GM12878 (cell line): ENCODE data around the gene MYLK4. TPM values are rescaled to one million over a fixed set of nuclear protein-coding genes. Genes with fewer than 3 reads are reported as not detected.

ENCODE experiments used
- ATAC-seq: fragments of 200-7000 bp; cut with Tn5 transposase; 3 replicates; pipeline ENCODE4 v1.9.1; 2020; ENCODE audit warnings: mild to moderate bottlenecking, moderate library complexity
- BruUV-seq: library from RNA; stranded (reverse); fragments of 400-500 nt; replicated peaks from 2 replicates; lab custom pipeline; 2021; lab: Mats Ljungman, UMichigan
- CTCF ChIA-PET: fragments of 300-600 bp; sonication (Branson Sonifier 250); formaldehyde crosslinking; extraction: SDS; loops from one replicate; lab custom pipeline; 2021; ENCODE audit warnings: inconsistent platforms; lab: Yijun Ruan, JAX
- POLR2A ChIA-PET: fragments of 350-600 bp; formaldehyde crosslinking; extraction: SDS; loops from one replicate; lab custom pipeline; 2021; ENCODE audit warnings: inconsistent platforms; lab: Charles Lee
- RAD21 ChIA-PET: fragments of 300-600 bp; sonication (Branson Sonifier 250); formaldehyde crosslinking; loops from one replicate; lab custom pipeline; 2023; ENCODE audit warnings: antibody characterized with exemption; ENCODE audit not compliant: unreplicated experiment; lab: Charles Lee
- SMC1A ChIA-PET: fragments of 300-600 bp; sonication (Branson Sonifier 250); formaldehyde crosslinking; loops from one replicate; lab custom pipeline; 2023; ENCODE audit not compliant: unreplicated experiment, uncharacterized antibody; lab: Charles Lee
- DNase-seq: peaks from one replicate; pipeline ENCODE4 v3.0.0-alpha.2; 2011; ENCODE audit warnings: low read depth, low spot score
- FAIRE-seq: peaks from 3 replicates; lab custom pipeline; 2011; peaks lifted over from hg19 to GRCh38; lab: Jason Lieb, UNC
- H2AFZ ChIP-seq: 2 replicates; pipeline ENCODE4 v1.6.0; 2011; ENCODE audit warnings: low read depth, low read length, control low read depth; ENCODE audit not compliant: control insufficient read depth
- H3K27ac ChIP-seq: 2 replicates; pipeline ENCODE4 v1.5.1; 2011; ENCODE audit warnings: control low read depth; ENCODE audit not compliant: control insufficient read depth, insufficient read depth
- H3K27me3 ChIP-seq, 2 experiments: replicated peaks in 1 of 2; 2 replicates each; pipeline versions ENCODE4 v1.6.0 to v1.6.1; 2011; ENCODE audit warnings: low read length in 1 of 2; ENCODE audit not compliant: control insufficient read depth in 2 of 2, insufficient read depth in 2 of 2
- H3K36me3 ChIP-seq, 2 experiments: 2 replicates each; pipeline ENCODE4 v1.5.1; 2011; ENCODE audit warnings: low read length in 1 of 2; ENCODE audit not compliant: control insufficient read depth in 2 of 2, insufficient read depth in 2 of 2
- H3K4me1 ChIP-seq: 2 replicates; pipeline ENCODE4 v1.6.1; 2011; ENCODE audit warnings: mild to moderate bottlenecking, low read length, moderate library complexity, mixed read lengths; ENCODE audit not compliant: control insufficient read depth, insufficient read depth
- H3K4me2 ChIP-seq: 2 replicates; pipeline ENCODE4 v1.6.0; 2011; ENCODE audit warnings: control low read depth; ENCODE audit not compliant: control insufficient read depth, insufficient read depth
- H3K4me3 ChIP-seq: fragments of 200-600 bp; sonication (generic); 2 replicates; pipeline ENCODE4 v1.5.1; 2016
- H3K79me2 ChIP-seq: 2 replicates; pipeline ENCODE4 v1.6.0; 2011; ENCODE audit warnings: low read length; ENCODE audit not compliant: control insufficient read depth, insufficient read depth
- H3K9ac ChIP-seq: 2 replicates; pipeline ENCODE4 v1.8.0; 2011; ENCODE audit warnings: low read length, control low read depth, mixed read lengths; ENCODE audit not compliant: control insufficient read depth, insufficient read depth
- H3K9me3 ChIP-seq: replicated peaks from 3 replicates; pipeline ENCODE4 v1.5.1; 2011; ENCODE audit warnings: mild to moderate bottlenecking, low read length; ENCODE audit not compliant: control insufficient read depth, insufficient read depth
- H4K20me1 ChIP-seq: 2 replicates; pipeline ENCODE4 v1.6.0; 2011; ENCODE audit not compliant: control insufficient read depth, insufficient read depth
- CBX3 ChIP-seq: fragments of 200-600 bp; sonication (generic); IDR thresholded peaks from 2 replicates; pipeline ENCODE4 v1.6.1; 2016; ENCODE audit warnings: low read depth, borderline replicate concordance
- DPF2 ChIP-seq: fragments of 450-650 bp; IDR thresholded peaks from 2 replicates; pipeline ENCODE4 v1.6.1; 2017; ENCODE audit warnings: mild to moderate bottlenecking
- ETV6 ChIP-seq, 2 experiments: fragments of 450-650 bp in 1 of 2; IDR thresholded peaks in 1 of 2; conservative IDR thresholded peaks in 1 of 2; 2 replicates each; pipeline ENCODE4 v1.6.1; 2014; ENCODE audit warnings: antibody characterized with exemption in 1 of 2, borderline replicate concordance in 1 of 2, low read depth in 1 of 2, mild to moderate bottlenecking in 1 of 2, moderate library complexity in 1 of 2
- IRF4 ChIP-seq: IDR thresholded peaks from 2 replicates; pipeline ENCODE4 v1.6.1; 2011; ENCODE audit warnings: low read depth, low read length
- MLLT1 ChIP-seq: fragments of 450-650 bp; IDR thresholded peaks from 2 replicates; pipeline ENCODE4 v1.6.1; 2016; ENCODE audit warnings: mild to moderate bottlenecking
- NRF1 ChIP-seq: conservative IDR thresholded peaks from 2 replicates; pipeline ENCODE4 v1.6.1; 2011; ENCODE audit warnings: mild to moderate bottlenecking, low read depth, low read length, improper control_type of control experiment
- SMAD5 ChIP-seq: IDR thresholded peaks from 2 replicates; pipeline ENCODE4 v1.6.1; 2016; ENCODE audit warnings: antibody characterized with exemption, low read depth
- ZBED1 ChIP-seq: IDR thresholded peaks from 2 replicates; pipeline ENCODE4 v1.6.1; 2016; ENCODE audit warnings: borderline replicate concordance
- ZBTB40 ChIP-seq: fragments of 450-650 bp; IDR thresholded peaks from 2 replicates; pipeline ENCODE4 v1.6.1; 2016; ENCODE audit warnings: mild to moderate bottlenecking, moderate library complexity, borderline replicate concordance
- ZSCAN29 ChIP-seq: fragments of 450-650 bp; IDR thresholded peaks from 2 replicates; pipeline ENCODE4 v1.6.1; 2017; ENCODE audit warnings: mild to moderate bottlenecking, moderate library complexity
- WGBS: methylation state at CpG from one replicate; pipeline ENCODE4 v1.1.6; 2016; ENCODE audit warnings: low lambda C conversion rate; ENCODE audit not compliant: insufficient replicate concordance, insufficient coverage; ENCODE audit errors: missing lambda C conversion rate; 5-methylcytosine and 5-hydroxymethylcytosine counted together
- in situ Hi-C: fragments of 300-500 bp; cut with MboI; formaldehyde crosslinking; loops from 9 replicates; pipeline ENCODE4 v1.14.3; 2018; ENCODE audit warnings: mixed read lengths
- intact Hi-C: fragments of 100-400 bp; cut with micrococcal nuclease; formaldehyde crosslinking; loops from one replicate; pipeline ENCODE4 v1.14.2; 2022; ENCODE audit not compliant: unreplicated experiment
- polyA plus RNA-seq, 11 experiments: library from polyadenylated mRNA; depleted of rRNA in 4 of 11; unstranded in 6 of 11; stranded (reverse) in 5 of 11; fragments of >200 nt; fragmentation: Nextera tagmentation in 4 of 11; fragmentation: Illumina TruSeq in 1 of 11; extraction: Ambion mirVana in 4 of 11; extraction: Trizol in 1 of 11; gene quantifications; 1 replicate in 1 of 11; 2 replicates in 10 of 11; pipeline versions ENCODE4 v1.2.1 to v1.2.3, GENCODE V29; 2011 to 2016; ENCODE audit warnings: inconsistent platforms in 2 of 11, missing spikeins in 2 of 11, low read depth in 1 of 11
- total RNA-seq, 4 experiments: library from RNA; depleted of rRNA in 3 of 4; stranded (reverse); fragments of >200 nt in 3 of 4; fragmentation: Illumina TruSeq in 1 of 4; extraction: Trizol in 1 of 4; gene quantifications; 2 replicates each; pipeline versions ENCODE4 v1.2.1 to v1.2.3, GENCODE V29; 2013 to 2021

The MYLK4 gene
- total and polyA plus RNA-seq, 10 of the 15 experiments (the other 5 are each of a cell fraction or from before 2014, with no cell fraction given): under 0.01 to 0.09 (median 0.05) TPM; not detected in 1

GRCh38 chr6:2792330-2793110 lies 41.8 kb upstream of the MYLK4 start:
- no peak overlapping the region for H3K4me2 ChIP-seq
- FAIRE-seq (no peak), ATAC-seq (no peak), DNase-seq (no peak)
- in situ Hi-C loops: no loop called here
- H3K27me3 ChIP-seq: no peaks in the 10 kb centered on the region
- H3K79me2 ChIP-seq: no peaks in the 10 kb centered on the region
- H3K4me1 ChIP-seq: peaks cover 7% of the 10 kb centered on the region
- ChIA-PET POLR2A (interaction anchor here (1.5 kb wide), 1 partner anchor 139 kb away, joined by 6 read pairs; no protein-coding TSS in a partner anchor), RAD21 (interaction anchor here (1.0 to 4.3 kb wide), 10 partner anchors 12 to 205 kb away, joined by 4 to 74 read pairs (median 6); partner anchors contain the start of gene SERPINB1), SMC1A (interaction anchor here (0.7 to 4.6 kb wide), 11 partner anchors 29 to 209 kb away, joined by 3 to 44 read pairs (median 4); partner anchors contain the start of gene SERPINB1), CTCF (interaction anchor here (1.2 to 3.0 kb wide), 16 partner anchors 9 to 209 kb away, joined by 4 to 80 read pairs (median 10); partner anchors contain the start of gene SERPINB1)
- no peak for TF ChIP-seq ZBTB40
- TF ChIP-seq ZSCAN29: no peak
- no peak for TF ChIP-seq DPF2
- no peak for TF ChIP-seq NRF1
- TF ChIP-seq MLLT1: no peak
- TF ChIP-seq SMAD5: no peak
- no peak for TF ChIP-seq CBX3
- TF ChIP-seq ZBED1: no peak
- TF ChIP-seq ETV6 (conservative IDR thresholded peaks at IDR 0.05 in 1 of 2, IDR thresholded peaks at IDR 0.05 in 1 of 2; ENCODE audit: borderline replicate concordance in 1 of 2, low read depth in 1 of 2): no peak
- TF ChIP-seq IRF4: no peak
- WGBS: 92% methylated on average over 17 of the region's 17 CpGs
- H3K36me3 ChIP-seq: peaks cover 0 to 2% of the 10 kb centered on the region in 2 experiments; a peak in 2 of 4 replicates
- no peak overlapping the region for H2AFZ ChIP-seq
- H3K4me3 ChIP-seq: no peak overlapping the region
- no TSS peak for BruUV-seq
- no peaks in the 10 kb centered on the region for H3K9me3 ChIP-seq
- H3K9ac ChIP-seq: no peak overlapping the region
- no peak overlapping the region for H3K27ac ChIP-seq
- H4K20me1 ChIP-seq: no peaks in the 10 kb centered on the region; the same call in 1 of the 2 replicates
- intact Hi-C loops: loop anchor here (5.0 kb wide), 2 partner anchors 125 to 260 kb away; no protein-coding TSS in a partner anchor
